Central memory CD8-positive, alpha-beta T cell (primary cell): ENCODE measurements around the gene PI4K2B.
"Not testable (repeated sequence)": the region's sequence is repeated elsewhere in the genome, so short reads cannot be mapped to it uniquely, and the experiment has no call there.

Experiments
- ATAC-seq: fragments of 150-1000 bp; cut with Tn5 transposase; replicated peaks from 2 replicates; pipeline ENCODE4 v1.10.0; 2022; ENCODE audit warnings: mild to moderate bottlenecking, moderate FRiP score, moderate number of reproducible peaks; ENCODE audit not compliant: poor library complexity, severe bottlenecking; ENCODE audit errors: extremely low read depth
- DNase-seq, 2 donors: peaks; one replicate each; pipeline ENCODE4 v3.0.0; 2021; ENCODE audit warnings: low spot score in 2 of 2
- H3K27ac Mint-ChIP-seq: one replicate; pipeline ENCODE4 v1.8.0; 2022; ENCODE audit warnings: low read depth, mild to moderate bottlenecking, moderate library complexity, mixed read lengths
- H3K27me3 Mint-ChIP-seq: one replicate; pipeline ENCODE4 v1.8.0; 2022; ENCODE audit warnings: mixed read lengths
- H3K36me3 Mint-ChIP-seq: one replicate; pipeline ENCODE4 v1.8.0; 2022; ENCODE audit warnings: mild to moderate bottlenecking, moderate library complexity, mixed read lengths; ENCODE audit not compliant: insufficient read depth
- H3K4me1 Mint-ChIP-seq: one replicate; pipeline ENCODE4 v1.8.0; 2022; ENCODE audit warnings: mixed read lengths
- H3K4me3 Mint-ChIP-seq: one replicate; pipeline ENCODE4 v1.8.0; 2022; ENCODE audit warnings: mild to moderate bottlenecking, moderate library complexity, mixed read lengths
- H3K9me3 Mint-ChIP-seq: one replicate; pipeline ENCODE4 v1.8.0; 2022; ENCODE audit warnings: mixed read lengths

Gene PI4K2B

GRCh38 chr4:25229804-25230203, 4.0 kb upstream of the PI4K2B start:
- Mint-ChIP-seq H3K9me3 (peaks cover 7% of the 10 kb centered on the region), H3K4me1 (peaks cover 9% of the 10 kb centered on the region), H3K4me3 (no peak overlapping the region), H3K36me3 (peaks cover 10% of the 10 kb centered on the region), H3K27me3 (no peaks in the 10 kb centered on the region), H3K27ac (no peak overlapping the region)
- ATAC-seq, result no peak
- no peak for DNase-seq

GRCh38 chr4:25233194-25233593, 639 bp upstream of the PI4K2B start:
- Mint-ChIP-seq H3K4me1 (peaks cover 32% of the 10 kb centered on the region), H3K27me3 (no peaks in the 10 kb centered on the region)

GRCh38 chr4:25234390-25235370, 847 bp downstream of the PI4K2B start:
- peaks cover 42% of the 10 kb centered on the region for H3K4me1 Mint-ChIP-seq
- DNase-seq (peak; percentile 18 to 43), ATAC-seq (peak; percentile 66)

More at GRCh38 chr4:25233194-25233593, 639 bp upstream of the PI4K2B start:
- Mint-ChIP-seq H3K27ac (peak overlapping the region; percentile 96), H3K4me3 (peak overlapping the region; percentile 92), H3K36me3 (peaks cover 19% of the 10 kb centered on the region), H3K9me3 (no peaks in the 10 kb centered on the region)
- ATAC-seq (no peak), DNase-seq (no peak)

GRCh38 chr4:25235401-25235800, 1.6 kb downstream of the PI4K2B start:
- no peaks in the 10 kb centered on the region for H3K27me3 Mint-ChIP-seq
- H3K9me3 Mint-ChIP-seq, result no peaks in the 10 kb centered on the region
- no peak for ATAC-seq
- peak overlapping the region; percentile 92 for H3K4me3 Mint-ChIP-seq
- no peak for DNase-seq
- peak overlapping the region; percentile 96 for H3K27ac Mint-ChIP-seq
- H3K36me3 Mint-ChIP-seq, result peaks cover 20% of the 10 kb centered on the region
- H3K4me1 Mint-ChIP-seq, result peaks cover 49% of the 10 kb centered on the region

More at GRCh38 chr4:25234390-25235370, 847 bp downstream of the PI4K2B start:
- Mint-ChIP-seq H3K36me3 (peaks cover 20% of the 10 kb centered on the region), H3K27ac (peak overlapping the region; percentile 96), H3K9me3 (no peaks in the 10 kb centered on the region), H3K4me3 (peak overlapping the region; percentile 92), H3K27me3 (no peaks in the 10 kb centered on the region)

GRCh38 chr4:25236030-25236429, 2.2 kb downstream of the PI4K2B start:
- not testable (repeated sequence) for ATAC-seq, H3K27me3 Mint-ChIP-seq, DNase-seq, H3K9me3 Mint-ChIP-seq
- Mint-ChIP-seq H3K36me3 (peaks cover 20% of the 10 kb centered on the region), H3K27ac (peak overlapping the region; percentile 96), H3K4me1 (peaks cover 55% of the 10 kb centered on the region), H3K4me3 (peak overlapping the region; percentile 92)

- Mint-ChIP-seq H3K36me3 (peaks cover 20% of the 10 kb centered on the region), H3K9me3 (no peaks in the 10 kb centered on the region), H3K27me3 (no peaks in the 10 kb centered on the region), H3K4me3 (peak overlapping the region; percentile 14), H3K4me1 (peaks cover 61% of the 10 kb centered on the region), H3K27ac (no peak overlapping the region)
- DNase-seq (no peak), ATAC-seq (no peak)
These were observed 3.1 kb downstream of the PI4K2B start for GRCh38 chr4:25236971-25237370.

GRCh38 chr4:25238052-25238451, 4.2 kb downstream of the PI4K2B start:
- ATAC-seq (no peak), DNase-seq (no peak)
- Mint-ChIP-seq H3K27me3 (no peaks in the 10 kb centered on the region), H3K4me3 (no peak overlapping the region), H3K9me3 (no peaks in the 10 kb centered on the region), H3K27ac (no peak overlapping the region), H3K36me3 (peaks cover 19% of the 10 kb centered on the region), H3K4me1 (peaks cover 60% of the 10 kb centered on the region)

GRCh38 chr4:25239528-25239927, 5.7 kb downstream of the PI4K2B start:
- not testable (repeated sequence) for ATAC-seq, H3K4me3 Mint-ChIP-seq, H3K27ac Mint-ChIP-seq, H3K27me3 Mint-ChIP-seq, H3K9me3 Mint-ChIP-seq, DNase-seq
- H3K36me3 Mint-ChIP-seq, result peaks cover 14% of the 10 kb centered on the region
- peaks cover 63% of the 10 kb centered on the region for H3K4me1 Mint-ChIP-seq

GRCh38 chr4:25240754-25241210, 6.9 kb downstream of the PI4K2B start:
- not testable (repeated sequence) for H3K9me3 Mint-ChIP-seq, DNase-seq, H3K27me3 Mint-ChIP-seq, H3K4me3 Mint-ChIP-seq, ATAC-seq, H3K36me3 Mint-ChIP-seq
- Mint-ChIP-seq H3K27ac (peak overlapping the region; percentile 2), H3K4me1 (peaks cover 61% of the 10 kb centered on the region)

GRCh38 chr4:25242195-25242594, 8.4 kb downstream of the PI4K2B start:
- not testable (repeated sequence) for H3K9me3 Mint-ChIP-seq, H3K36me3 Mint-ChIP-seq, H3K4me3 Mint-ChIP-seq, DNase-seq, H3K27me3 Mint-ChIP-seq, ATAC-seq, H3K27ac Mint-ChIP-seq
- peaks cover 60% of the 10 kb centered on the region for H3K4me1 Mint-ChIP-seq

- Mint-ChIP-seq H3K4me1 (peaks cover 53% of the 10 kb centered on the region), H3K36me3 (peaks cover 2% of the 10 kb centered on the region), H3K9me3 (no peaks in the 10 kb centered on the region), H3K4me3 (no peak overlapping the region), H3K27me3 (no peaks in the 10 kb centered on the region), H3K27ac (no peak overlapping the region)
- DNase-seq (no peak), ATAC-seq (no peak)
These were observed 11.3 kb downstream of the PI4K2B start for GRCh38 chr4:25245181-25245580.

- peaks cover 54% of the 10 kb centered on the region for H3K4me1 Mint-ChIP-seq
- DNase-seq (no peak), ATAC-seq (no peak)
- peaks cover 5% of the 10 kb centered on the region for H3K36me3 Mint-ChIP-seq
- H3K4me3 Mint-ChIP-seq, result no peak overlapping the region
- no peaks in the 10 kb centered on the region for H3K27me3 Mint-ChIP-seq
- H3K9me3 Mint-ChIP-seq, result no peaks in the 10 kb centered on the region
- no peak overlapping the region for H3K27ac Mint-ChIP-seq
These were observed 13.1 kb downstream of the PI4K2B start for GRCh38 chr4:25246680-25247611.
